GM23338 (cell line): ENCODE measurements around the gene TNC. TPM values are rescaled to one million over a fixed set of nuclear protein-coding genes. Genes with fewer than 3 reads are reported as not detected.

Source experiments
- ATAC-seq: fragments of 200-7000 bp; cut with Tn5 transposase; 3 replicates; pipeline ENCODE4 v1.9.1; 2020
- DNase-seq: peaks from one replicate; pipeline ENCODE4 v3.0.0-alpha.2; 2015; ENCODE audit warnings: low spot score
- H2AFZ ChIP-seq: fragments of 200-600 bp; sonication (generic); 2 replicates; pipeline ENCODE4 v1.8.0; 2016; ENCODE audit warnings: antibody characterized with exemption, mild to moderate bottlenecking, moderate library complexity
- H3F3A ChIP-seq: fragments of 200-600 bp; sonication (generic); replicated peaks from 2 replicates; pipeline ENCODE4 v1.8.0; 2017; ENCODE audit warnings: antibody characterized with exemption, mixed run types, low read depth
- H3K27ac ChIP-seq: fragments of 200-600 bp; sonication (generic); 2 replicates; pipeline ENCODE4 v1.6.1; 2016; ENCODE audit warnings: low read depth
- H3K27me3 ChIP-seq: fragments of 200-600 bp; sonication (generic); 2 replicates; pipeline ENCODE4 v1.8.0; 2016; ENCODE audit warnings: mild to moderate bottlenecking, mixed run types, moderate library complexity; ENCODE audit not compliant: insufficient read depth
- H3K36me3 ChIP-seq: fragments of 200-600 bp; sonication (generic); 2 replicates; pipeline ENCODE4 v1.8.0; 2016; ENCODE audit warnings: mild to moderate bottlenecking; ENCODE audit not compliant: insufficient read depth
- H3K4me1 ChIP-seq: fragments of 200-600 bp; sonication (generic); 2 replicates; pipeline ENCODE4 v1.8.0; 2016; ENCODE audit warnings: mild to moderate bottlenecking, moderate library complexity; ENCODE audit not compliant: insufficient read depth
- H3K4me2 ChIP-seq: fragments of 200-600 bp; sonication (generic); 2 replicates; pipeline ENCODE4 v1.7.1; 2017; ENCODE audit warnings: mixed run types
- H3K4me3 ChIP-seq: fragments of 200-600 bp; sonication (generic); 2 replicates; pipeline ENCODE4 v1.6.1; 2016; ENCODE audit warnings: mixed run types
- H3K79me2 ChIP-seq: fragments of 200-600 bp; sonication (generic); replicated peaks from 2 replicates; pipeline ENCODE4 v1.8.0; 2017; ENCODE audit warnings: mild to moderate bottlenecking; ENCODE audit not compliant: insufficient read depth
- H3K9me2 ChIP-seq: fragments of 200-600 bp; sonication (generic); 2 replicates; pipeline ENCODE4 v1.8.0; 2017; ENCODE audit not compliant: insufficient read depth
- H4K20me1 ChIP-seq: fragments of 200-600 bp; sonication (generic); replicated peaks from 2 replicates; pipeline ENCODE4 v1.8.0; 2017; ENCODE audit warnings: mild to moderate bottlenecking; ENCODE audit not compliant: insufficient read depth
- H3K27ac Mint-ChIP-seq: 2 replicates; pipeline ENCODE4 v1.8.0; 2020; ENCODE audit warnings: inconsistent platforms, mild to moderate bottlenecking, moderate library complexity, mixed read lengths
- H3K27me3 Mint-ChIP-seq: 3 replicates; pipeline ENCODE4 v1.8.0; 2022; ENCODE audit warnings: low read depth, mild to moderate bottlenecking, moderate library complexity, mixed read lengths, inconsistent platforms; ENCODE audit not compliant: insufficient read depth, poor library complexity
- H3K36me3 Mint-ChIP-seq: 3 replicates; pipeline ENCODE4 v1.8.0; 2021; ENCODE audit warnings: low read depth, mild to moderate bottlenecking, inconsistent platforms, moderate library complexity, mixed read lengths
- H3K4me1 Mint-ChIP-seq: 3 replicates; pipeline ENCODE4 v1.8.0; 2020; ENCODE audit warnings: mild to moderate bottlenecking, inconsistent platforms, mixed read lengths
- H3K4me3 Mint-ChIP-seq: 3 replicates; pipeline ENCODE4 v1.8.0; 2021; ENCODE audit warnings: moderate library complexity, mild to moderate bottlenecking, inconsistent platforms, mixed read lengths
- H3K9me3 Mint-ChIP-seq: 3 replicates; pipeline ENCODE4 v1.8.0; 2020; ENCODE audit warnings: moderate library complexity, mild to moderate bottlenecking, inconsistent platforms, mixed read lengths
- EZH2 ChIP-seq: fragments of 200-600 bp; sonication (generic); IDR thresholded peaks from one replicate; pipeline ENCODE4 v1.8.0; 2017; ENCODE audit warnings: antibody characterized with exemption, mild to moderate bottlenecking, low read depth; ENCODE audit not compliant: unreplicated experiment
- EZH2phosphoT487 ChIP-seq: fragments of 200-600 bp; sonication (generic); IDR thresholded peaks from one replicate; pipeline ENCODE4 v1.8.1; 2018; ENCODE audit warnings: antibody characterized with exemption; ENCODE audit not compliant: unreplicated experiment
- JUNB ChIP-seq: IDR thresholded peaks from one replicate; pipeline ENCODE4 v1.6.1; 2016; ENCODE audit warnings: antibody characterized with exemption; ENCODE audit not compliant: unreplicated experiment
- POLR2AphosphoS5 ChIP-seq: IDR thresholded peaks from 2 replicates; pipeline ENCODE4 v1.6.1; 2016; ENCODE audit warnings: antibody characterized with exemption, low read depth
- STAT1 ChIP-seq: IDR thresholded peaks from one replicate; pipeline ENCODE4 v1.6.1; 2016; ENCODE audit warnings: antibody characterized with exemption; ENCODE audit not compliant: unreplicated experiment
- ZNF114 ChIP-seq: fragments of 250-450 bp; sonication (Bioruptor Pico); IDR thresholded peaks from 2 replicates; pipeline ENCODE4 v1.5.0; 2020; ENCODE audit warnings: mild to moderate bottlenecking, moderate library complexity
- ZNF331 ChIP-seq: fragments of 250-450 bp; sonication (Bioruptor Pico); IDR thresholded peaks from 2 replicates; pipeline ENCODE4 v1.5.0; 2020; ENCODE audit warnings: low read depth, mild to moderate bottlenecking, moderate library complexity
- polyA plus RNA-seq: library from polyadenylated mRNA; unstranded; fragments of >200 nt; fragmentation: Nextera tagmentation; extraction: Ambion mirVana; gene quantifications from 2 replicates; pipeline ENCODE4 v1.2.1, GENCODE V29; 2016
- total RNA-seq: library from RNA; depleted of rRNA; stranded (reverse); fragments of >200 nt; shearing (Covaris generic); gene quantifications from 2 replicates; pipeline ENCODE4 v1.2.3, GENCODE V29; 2014
- TF ChIP-seq, protein P1 (sequence below): IDR thresholded peaks from one replicate; pipeline ENCODE4 v1.6.1; 2018; ENCODE audit warnings: antibody characterized with exemption; ENCODE audit not compliant: unreplicated experiment
- TF ChIP-seq, protein P2 (sequence below), 2 experiments: fragments of 200-600 bp in 1 of 2; sonication (generic) in 1 of 2; conservative IDR thresholded peaks; 2 replicates each; pipeline versions ENCODE4 v1.5.1 to v1.6.1; 2016 to 2017; ENCODE audit warnings: antibody characterized with exemption in 2 of 2, low read depth in 2 of 2, mild to moderate bottlenecking in 2 of 2, moderate library complexity in 1 of 2

TNC gene
- total and polyA plus RNA-seq, 2 experiments from 2014 or later = 0.89 to 2.7 TPM

DNA sequence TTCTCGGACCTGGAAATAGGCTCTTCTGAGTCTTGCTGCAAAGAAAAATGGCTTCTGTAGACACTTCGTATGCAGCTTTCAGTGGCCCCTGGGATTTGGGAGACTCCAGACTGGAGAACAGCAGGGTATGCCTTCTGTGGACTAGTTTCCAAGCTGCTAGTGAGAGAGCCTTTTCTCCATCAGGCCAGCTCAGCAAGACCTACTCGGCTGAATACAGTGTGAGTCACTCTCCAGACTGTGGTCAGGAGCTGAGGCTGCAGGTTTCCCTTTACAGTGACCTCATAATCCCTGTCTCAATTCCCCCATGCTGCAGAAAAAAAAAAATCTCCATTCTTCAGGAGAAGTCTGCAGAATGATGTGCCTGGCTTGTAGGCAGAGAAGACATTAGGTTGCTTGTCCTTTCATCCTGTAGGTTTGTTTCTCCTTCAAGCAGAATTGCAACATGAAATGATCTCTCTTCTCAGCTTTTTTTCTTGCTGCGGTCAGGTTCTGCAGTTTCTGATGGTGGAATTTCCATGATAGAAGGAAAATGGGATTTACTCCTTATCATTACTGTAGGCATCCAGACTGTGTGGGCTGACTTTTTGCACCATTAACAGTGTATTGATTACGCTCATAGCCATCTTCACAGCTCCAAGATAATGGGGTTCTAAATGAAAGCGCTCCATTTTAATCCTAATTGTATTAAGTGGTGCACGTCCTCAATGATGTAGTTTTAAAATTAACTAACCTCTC lies 109.3 kb downstream of the TNC start:
- no peaks in the 10 kb centered on the region for H3K4me1 Mint-ChIP-seq
- Histone ChIP-seq H3K27ac (no peak overlapping the region), H3K4me1 (no peaks in the 10 kb centered on the region), H3K79me2 (no peaks in the 10 kb centered on the region), H2AFZ (no peak overlapping the region), H3K4me2 (no peak overlapping the region), H4K20me1 (no peaks in the 10 kb centered on the region), H3K9me2 (no peaks in the 10 kb centered on the region), H3K27me3 (peaks cover 10% of the 10 kb centered on the region; the same call in 1 of the 2 replicates), H3K4me3 (no peak overlapping the region), H3F3A (no peaks in the 10 kb centered on the region), H3K36me3 (no peaks in the 10 kb centered on the region)
- peaks cover 2% of the 10 kb centered on the region for H3K27me3 Mint-ChIP-seq
- TF ChIP-seq EZH2 (no peak), EZH2phosphoT487 (no peak), STAT1 (no peak), POLR2AphosphoS5 (no peak), JUNB (no peak), ZNF114 (CRISPR knock-in tag) (no peak), ZNF331 (CRISPR knock-in tag) (no peak)
- TF ChIP-seq, protein P1, sequence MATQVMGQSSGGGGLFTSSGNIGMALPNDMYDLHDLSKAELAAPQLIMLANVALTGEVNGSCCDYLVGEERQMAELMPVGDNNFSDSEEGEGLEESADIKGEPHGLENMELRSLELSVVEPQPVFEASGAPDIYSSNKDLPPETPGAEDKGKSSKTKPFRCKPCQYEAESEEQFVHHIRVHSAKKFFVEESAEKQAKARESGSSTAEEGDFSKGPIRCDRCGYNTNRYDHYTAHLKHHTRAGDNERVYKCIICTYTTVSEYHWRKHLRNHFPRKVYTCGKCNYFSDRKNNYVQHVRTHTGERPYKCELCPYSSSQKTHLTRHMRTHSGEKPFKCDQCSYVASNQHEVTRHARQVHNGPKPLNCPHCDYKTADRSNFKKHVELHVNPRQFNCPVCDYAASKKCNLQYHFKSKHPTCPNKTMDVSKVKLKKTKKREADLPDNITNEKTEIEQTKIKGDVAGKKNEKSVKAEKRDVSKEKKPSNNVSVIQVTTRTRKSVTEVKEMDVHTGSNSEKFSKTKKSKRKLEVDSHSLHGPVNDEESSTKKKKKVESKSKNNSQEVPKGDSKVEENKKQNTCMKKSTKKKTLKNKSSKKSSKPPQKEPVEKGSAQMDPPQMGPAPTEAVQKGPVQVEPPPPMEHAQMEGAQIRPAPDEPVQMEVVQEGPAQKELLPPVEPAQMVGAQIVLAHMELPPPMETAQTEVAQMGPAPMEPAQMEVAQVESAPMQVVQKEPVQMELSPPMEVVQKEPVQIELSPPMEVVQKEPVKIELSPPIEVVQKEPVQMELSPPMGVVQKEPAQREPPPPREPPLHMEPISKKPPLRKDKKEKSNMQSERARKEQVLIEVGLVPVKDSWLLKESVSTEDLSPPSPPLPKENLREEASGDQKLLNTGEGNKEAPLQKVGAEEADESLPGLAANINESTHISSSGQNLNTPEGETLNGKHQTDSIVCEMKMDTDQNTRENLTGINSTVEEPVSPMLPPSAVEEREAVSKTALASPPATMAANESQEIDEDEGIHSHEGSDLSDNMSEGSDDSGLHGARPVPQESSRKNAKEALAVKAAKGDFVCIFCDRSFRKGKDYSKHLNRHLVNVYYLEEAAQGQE = no peak
- TF ChIP-seq, protein P2, sequence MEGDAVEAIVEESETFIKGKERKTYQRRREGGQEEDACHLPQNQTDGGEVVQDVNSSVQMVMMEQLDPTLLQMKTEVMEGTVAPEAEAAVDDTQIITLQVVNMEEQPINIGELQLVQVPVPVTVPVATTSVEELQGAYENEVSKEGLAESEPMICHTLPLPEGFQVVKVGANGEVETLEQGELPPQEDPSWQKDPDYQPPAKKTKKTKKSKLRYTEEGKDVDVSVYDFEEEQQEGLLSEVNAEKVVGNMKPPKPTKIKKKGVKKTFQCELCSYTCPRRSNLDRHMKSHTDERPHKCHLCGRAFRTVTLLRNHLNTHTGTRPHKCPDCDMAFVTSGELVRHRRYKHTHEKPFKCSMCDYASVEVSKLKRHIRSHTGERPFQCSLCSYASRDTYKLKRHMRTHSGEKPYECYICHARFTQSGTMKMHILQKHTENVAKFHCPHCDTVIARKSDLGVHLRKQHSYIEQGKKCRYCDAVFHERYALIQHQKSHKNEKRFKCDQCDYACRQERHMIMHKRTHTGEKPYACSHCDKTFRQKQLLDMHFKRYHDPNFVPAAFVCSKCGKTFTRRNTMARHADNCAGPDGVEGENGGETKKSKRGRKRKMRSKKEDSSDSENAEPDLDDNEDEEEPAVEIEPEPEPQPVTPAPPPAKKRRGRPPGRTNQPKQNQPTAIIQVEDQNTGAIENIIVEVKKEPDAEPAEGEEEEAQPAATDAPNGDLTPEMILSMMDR (conservative IDR thresholded peaks at IDR 0.05; ENCODE audit: low read depth in 2 of 2) = no peak
- no peaks in the 10 kb centered on the region for H3K9me3 Mint-ChIP-seq
- H3K36me3 Mint-ChIP-seq = no peaks in the 10 kb centered on the region
- H3K27ac Mint-ChIP-seq = no peak overlapping the region
- ATAC-seq (no peak), DNase-seq (no peak)
- no peak overlapping the region for H3K4me3 Mint-ChIP-seq

DNA sequence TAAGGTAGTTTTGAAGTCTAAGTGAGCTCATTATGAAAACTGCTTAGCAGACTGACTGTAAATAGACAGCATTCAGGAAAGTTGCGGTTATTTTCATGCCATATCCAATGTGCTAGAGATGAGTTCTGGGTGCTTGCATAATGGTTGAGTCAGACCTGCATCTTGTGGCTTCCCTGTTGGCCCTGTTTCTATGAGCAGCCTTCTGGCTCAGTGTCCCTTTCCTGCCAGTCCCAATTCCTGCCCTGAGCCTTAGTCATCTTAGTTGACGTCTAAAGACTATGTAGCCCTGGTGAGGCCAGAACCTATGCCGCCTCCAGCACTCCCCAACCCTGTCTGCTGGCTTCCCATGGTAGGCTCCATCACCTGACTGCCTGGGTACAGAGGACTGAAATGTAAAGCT lies 111.3 kb downstream of the TNC start:
- Histone ChIP-seq H3K4me1 (no peaks in the 10 kb centered on the region), H3K27me3 (peaks cover 10% of the 10 kb centered on the region; the same call in 1 of the 2 replicates), H3K9me2 (no peaks in the 10 kb centered on the region), H3K4me3 (no peak overlapping the region), H3K27ac (no peak overlapping the region), H2AFZ (no peak overlapping the region), H3K79me2 (no peaks in the 10 kb centered on the region), H3K4me2 (no peak overlapping the region), H4K20me1 (no peaks in the 10 kb centered on the region), H3K36me3 (no peaks in the 10 kb centered on the region), H3F3A (no peaks in the 10 kb centered on the region)
- DNase-seq (no peak), ATAC-seq (no peak)
- H3K9me3 Mint-ChIP-seq = no peaks in the 10 kb centered on the region
- TF ChIP-seq, protein P2 (conservative IDR thresholded peaks at IDR 0.05; ENCODE audit: low read depth in 2 of 2) = no peak
- no peak overlapping the region for H3K27ac Mint-ChIP-seq
- peaks cover 4% of the 10 kb centered on the region for H3K27me3 Mint-ChIP-seq
- H3K4me3 Mint-ChIP-seq = no peak overlapping the region
- H3K4me1 Mint-ChIP-seq = no peaks in the 10 kb centered on the region
- H3K36me3 Mint-ChIP-seq = no peaks in the 10 kb centered on the region
